SU-DHL-6 (cell line): Measurements from ENCODE around the gene STX16.

Experiments used
- H2AFZ ChIP-seq: fragments of 200-600 bp; sonication (generic); 2 replicates; pipeline ENCODE4 v1.6.1; 2014; ENCODE audit warnings: low read depth, mild to moderate bottlenecking, moderate library complexity, mixed read lengths, antibody characterized with exemption, low read length; ENCODE audit not compliant: severe bottlenecking
- H3F3A ChIP-seq: fragments of 200-600 bp; shearing (Covaris generic); 2 replicates; pipeline ENCODE4 v1.6.0; 2016; ENCODE audit warnings: antibody characterized with exemption, mild to moderate bottlenecking; ENCODE audit not compliant: insufficient read depth
- H3K27ac ChIP-seq: fragments of 200-600 bp; sonication (generic); 2 replicates; pipeline ENCODE4 v1.5.1; 2016; ENCODE audit warnings: low read depth, mild to moderate bottlenecking, low read length, moderate library complexity, mixed read lengths
- H3K27me3 ChIP-seq: fragments of 200-600 bp; sonication (generic), shearing (Covaris generic); 2 replicates; pipeline ENCODE4 v1.6.0; 2014; ENCODE audit warnings: mild to moderate bottlenecking, low read length
- H3K36me3 ChIP-seq: fragments of 200-600 bp; sonication (generic); 2 replicates; pipeline ENCODE4 v1.6.1; 2014; ENCODE audit warnings: mild to moderate bottlenecking, low read length, mixed read lengths
- H3K4me2 ChIP-seq: fragments of 300-600, 200-600 bp; shearing (Covaris generic), sonication (generic); 2 replicates; pipeline ENCODE4 v1.6.0; 2014; ENCODE audit warnings: low read length, low read depth, mild to moderate bottlenecking; ENCODE audit not compliant: poor library complexity, severe bottlenecking
- H3K4me3 ChIP-seq: fragments of 200-600 bp; sonication (generic); 2 replicates; pipeline ENCODE4 v1.5.1; 2014; ENCODE audit warnings: antibody characterized with exemption, low read length, mild to moderate bottlenecking, mixed read lengths; ENCODE audit not compliant: insufficient read depth, poor library complexity, severe bottlenecking
- H3K79me2 ChIP-seq: fragments of 200-600 bp; sonication (generic); 2 replicates; pipeline ENCODE4 v1.6.1; 2014; ENCODE audit warnings: mild to moderate bottlenecking, low read length, moderate library complexity; ENCODE audit not compliant: insufficient read depth
- H3K9ac ChIP-seq: fragments of 200-600 bp; sonication (generic); 2 replicates; pipeline ENCODE4 v1.7.0; 2014; ENCODE audit warnings: mild to moderate bottlenecking, low read length
- H3K9me2 ChIP-seq: fragments of 200-600 bp; sonication (generic); replicated peaks from 2 replicates; pipeline ENCODE4 v1.6.1; 2014; ENCODE audit warnings: low read length; ENCODE audit not compliant: insufficient read depth
- H3K9me3 ChIP-seq: fragments of 200-600 bp; sonication (generic); 2 replicates; pipeline ENCODE4 v1.6.1; 2014; ENCODE audit warnings: low read length, mixed read lengths; ENCODE audit not compliant: insufficient read depth
- H4K20me1 ChIP-seq: fragments of 200-600 bp; sonication (generic); 2 replicates; pipeline ENCODE4 v1.6.1; 2014; ENCODE audit warnings: low read depth, mild to moderate bottlenecking, antibody characterized with exemption, low read length, moderate library complexity, mixed read lengths
- EZH2phosphoT487 ChIP-seq: fragments of 200-600 bp; sonication (generic), shearing (Covaris generic); conservative IDR thresholded peaks from 2 replicates; pipeline ENCODE4 v1.6.1; 2018; ENCODE audit warnings: mild to moderate bottlenecking, antibody characterized with exemption, low read length, moderate library complexity, mixed read lengths
- TF ChIP-seq, protein P1 (sequence below): fragments of 200-600 bp; sonication (generic); IDR thresholded peaks from one replicate; pipeline ENCODE4 v1.5.1; 2017; ENCODE audit warnings: antibody characterized with exemption, mild to moderate bottlenecking, low read length, moderate library complexity; ENCODE audit not compliant: insufficient read depth, poor library complexity, severe bottlenecking

Gene STX16

GRCh38 chr20:58616411-58616810 lies 34.7 kb upstream of the STX16 start:
- TF ChIP-seq, protein P1, sequence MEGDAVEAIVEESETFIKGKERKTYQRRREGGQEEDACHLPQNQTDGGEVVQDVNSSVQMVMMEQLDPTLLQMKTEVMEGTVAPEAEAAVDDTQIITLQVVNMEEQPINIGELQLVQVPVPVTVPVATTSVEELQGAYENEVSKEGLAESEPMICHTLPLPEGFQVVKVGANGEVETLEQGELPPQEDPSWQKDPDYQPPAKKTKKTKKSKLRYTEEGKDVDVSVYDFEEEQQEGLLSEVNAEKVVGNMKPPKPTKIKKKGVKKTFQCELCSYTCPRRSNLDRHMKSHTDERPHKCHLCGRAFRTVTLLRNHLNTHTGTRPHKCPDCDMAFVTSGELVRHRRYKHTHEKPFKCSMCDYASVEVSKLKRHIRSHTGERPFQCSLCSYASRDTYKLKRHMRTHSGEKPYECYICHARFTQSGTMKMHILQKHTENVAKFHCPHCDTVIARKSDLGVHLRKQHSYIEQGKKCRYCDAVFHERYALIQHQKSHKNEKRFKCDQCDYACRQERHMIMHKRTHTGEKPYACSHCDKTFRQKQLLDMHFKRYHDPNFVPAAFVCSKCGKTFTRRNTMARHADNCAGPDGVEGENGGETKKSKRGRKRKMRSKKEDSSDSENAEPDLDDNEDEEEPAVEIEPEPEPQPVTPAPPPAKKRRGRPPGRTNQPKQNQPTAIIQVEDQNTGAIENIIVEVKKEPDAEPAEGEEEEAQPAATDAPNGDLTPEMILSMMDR, result no peak
- no peak for TF ChIP-seq EZH2phosphoT487
- no peak overlapping the region for H3K4me3 ChIP-seq
- H3K27me3 ChIP-seq, result no peaks in the 10 kb centered on the region

GRCh38 chr20:58617158-58617557 lies 33.9 kb upstream of the STX16 start:
- Histone ChIP-seq H3K4me3 (no peak overlapping the region), H3K27ac (no peak overlapping the region), H3K79me2 (no peaks in the 10 kb centered on the region), H3K36me3 (no peaks in the 10 kb centered on the region), H3K9ac (no peak overlapping the region), H3F3A (no peaks in the 10 kb centered on the region), H3K27me3 (no peaks in the 10 kb centered on the region), H3K9me2 (no peaks in the 10 kb centered on the region), H3K9me3 (no peaks in the 10 kb centered on the region), H2AFZ (no peak overlapping the region), H3K4me2 (no peak overlapping the region), H4K20me1 (no peaks in the 10 kb centered on the region)
- no peak for TF ChIP-seq EZH2phosphoT487
- TF ChIP-seq, protein P1, result no peak

More at GRCh38 chr20:58616411-58616810, 34.7 kb upstream of the STX16 start:
- Histone ChIP-seq H3K27ac (no peak overlapping the region), H2AFZ (no peak overlapping the region), H3F3A (no peaks in the 10 kb centered on the region), H3K9ac (no peak overlapping the region), H3K9me2 (no peaks in the 10 kb centered on the region), H3K36me3 (no peaks in the 10 kb centered on the region), H3K9me3 (no peaks in the 10 kb centered on the region), H4K20me1 (no peaks in the 10 kb centered on the region), H3K79me2 (no peaks in the 10 kb centered on the region), H3K4me2 (no peak overlapping the region)

- Histone ChIP-seq H3K27me3 (no peaks in the 10 kb centered on the region), H3K27ac (no peak overlapping the region)
These were observed 32.6 kb upstream of the STX16 start for GRCh38 chr20:58618351-58619076.

More at GRCh38 chr20:58618351-58619076, 32.6 kb upstream of the STX16 start:
- H3K9me3 ChIP-seq, result no peaks in the 10 kb centered on the region
- no peaks in the 10 kb centered on the region for H3F3A ChIP-seq
- TF ChIP-seq EZH2phosphoT487, result no peak
- TF ChIP-seq, protein P1, result no peak
- H3K4me3 ChIP-seq, result no peak overlapping the region
- no peaks in the 10 kb centered on the region for H4K20me1 ChIP-seq
- H3K79me2 ChIP-seq, result no peaks in the 10 kb centered on the region
- H3K4me2 ChIP-seq, result no peak overlapping the region
- no peaks in the 10 kb centered on the region for H3K9me2 ChIP-seq
- H3K9ac ChIP-seq, result no peak overlapping the region
- H2AFZ ChIP-seq, result no peak overlapping the region
- H3K36me3 ChIP-seq, result no peaks in the 10 kb centered on the region
